Measurements from ENCODE around the gene TBC1D12. TPM values are rescaled to one million over a fixed set of nuclear protein-coding genes. Genes with fewer than 3 reads are reported as not detected.

The TBC1D12 gene
- total RNA-seq, 1 experiment from 2014 or later = 3.9 TPM

DNA sequence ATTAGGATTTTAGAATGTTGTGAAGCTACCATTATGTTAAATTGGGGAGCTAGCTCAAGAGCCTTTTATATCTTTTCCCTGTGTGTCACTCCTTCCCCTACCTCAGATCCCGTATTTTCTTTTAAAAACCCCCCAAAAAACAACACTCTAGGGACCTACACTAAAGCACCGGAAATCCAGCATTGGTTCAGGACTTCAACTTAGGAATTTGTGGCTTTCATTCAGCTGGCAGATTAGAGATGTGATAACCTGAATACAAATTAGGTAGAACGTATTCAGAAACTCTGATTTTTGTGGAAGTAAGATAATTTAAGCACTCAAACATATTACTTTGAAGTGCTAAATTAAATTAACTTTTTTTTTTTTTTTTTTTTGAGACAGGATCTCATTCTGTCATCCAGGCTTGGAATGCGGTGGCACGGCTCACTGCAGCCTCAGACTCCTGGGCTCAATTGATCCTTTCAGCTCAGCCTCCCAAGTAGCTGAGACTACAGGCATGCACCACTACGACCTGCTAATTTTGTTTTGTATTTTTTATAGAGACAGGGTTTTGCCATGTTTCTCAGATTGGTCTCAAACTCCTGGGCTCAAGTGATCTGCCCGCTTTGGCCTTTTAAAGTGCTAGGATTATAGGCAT lies 6.8 kb downstream of the TBC1D12 start:
- DNase-seq = no peak
- no peaks in the 10 kb centered on the region for H4K20me1 ChIP-seq (ENCODE audit: insufficient read depth)
- peaks cover 35% of the 10 kb centered on the region for H3K79me2 ChIP-seq (ENCODE audit: low read depth)
- H3K27me3 ChIP-seq (ENCODE audit: insufficient read depth, low read depth) = no peaks in the 10 kb centered on the region
- no peaks in the 10 kb centered on the region for H3K9me3 ChIP-seq (ENCODE audit: insufficient read depth, low read depth)
- ChIA-PET POLR2A (ENCODE audit: unreplicated experiment) (no interaction called here), CTCF (no interaction called here)
- no TSS peak for BruUV-seq (replicated peaks)
- H3K9me2 ChIP-seq (ENCODE audit: insufficient read depth) = no peaks in the 10 kb centered on the region
- intact Hi-C loops (cut with micrococcal nuclease; ENCODE audit: unreplicated experiment) = no loop called here
- no peak overlapping the region for H3K4me3 ChIP-seq
- H3F3A ChIP-seq (ENCODE audit: insufficient read depth, low read depth) = 0 out of 2 replicates have a peak, but pooled peaks cover 2% of the 10 kb centered on the region
- no peak overlapping the region for H3K27ac ChIP-seq
- H2AFZ ChIP-seq = no peak overlapping the region
- no peaks in the 10 kb centered on the region for H3K36me3 ChIP-seq (ENCODE audit: low read depth)
- H3K4me1 ChIP-seq (replicated peaks; ENCODE audit: insufficient read depth) = peaks cover 10% of the 10 kb centered on the region; the same call in 1 of the 2 replicates
- TF ChIP-seq, protein P1, sequence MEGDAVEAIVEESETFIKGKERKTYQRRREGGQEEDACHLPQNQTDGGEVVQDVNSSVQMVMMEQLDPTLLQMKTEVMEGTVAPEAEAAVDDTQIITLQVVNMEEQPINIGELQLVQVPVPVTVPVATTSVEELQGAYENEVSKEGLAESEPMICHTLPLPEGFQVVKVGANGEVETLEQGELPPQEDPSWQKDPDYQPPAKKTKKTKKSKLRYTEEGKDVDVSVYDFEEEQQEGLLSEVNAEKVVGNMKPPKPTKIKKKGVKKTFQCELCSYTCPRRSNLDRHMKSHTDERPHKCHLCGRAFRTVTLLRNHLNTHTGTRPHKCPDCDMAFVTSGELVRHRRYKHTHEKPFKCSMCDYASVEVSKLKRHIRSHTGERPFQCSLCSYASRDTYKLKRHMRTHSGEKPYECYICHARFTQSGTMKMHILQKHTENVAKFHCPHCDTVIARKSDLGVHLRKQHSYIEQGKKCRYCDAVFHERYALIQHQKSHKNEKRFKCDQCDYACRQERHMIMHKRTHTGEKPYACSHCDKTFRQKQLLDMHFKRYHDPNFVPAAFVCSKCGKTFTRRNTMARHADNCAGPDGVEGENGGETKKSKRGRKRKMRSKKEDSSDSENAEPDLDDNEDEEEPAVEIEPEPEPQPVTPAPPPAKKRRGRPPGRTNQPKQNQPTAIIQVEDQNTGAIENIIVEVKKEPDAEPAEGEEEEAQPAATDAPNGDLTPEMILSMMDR (conservative IDR thresholded peaks at IDR 0.05) = no peak
- no peak for TF ChIP-seq EZH2 (IDR thresholded peaks at IDR 0.05; ENCODE audit: low read depth)
- H3K4me2 ChIP-seq = no peak overlapping the region

DNA sequence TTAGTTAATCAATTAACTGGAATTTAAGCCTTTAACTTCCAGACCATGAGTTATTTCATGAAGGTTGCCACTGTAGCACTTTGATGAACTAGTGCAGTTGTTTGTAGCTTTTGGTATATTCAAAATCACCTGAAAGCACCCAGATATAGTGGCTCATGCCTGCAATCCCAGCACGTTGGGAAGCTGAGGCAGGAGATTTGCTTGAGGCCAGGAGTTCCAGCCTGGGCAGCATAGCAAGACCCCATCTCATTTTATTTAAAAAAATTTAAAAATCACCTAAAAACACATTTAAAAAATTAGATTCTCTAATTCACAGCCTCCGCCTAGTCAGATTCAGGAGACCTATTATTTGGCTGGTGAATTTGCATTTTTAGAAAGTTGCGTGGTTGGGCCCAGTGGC lies 9.0 kb downstream of the TBC1D12 start:
- BruUV-seq (replicated peaks) = no TSS peak
- H2AFZ ChIP-seq = no peak overlapping the region
- no peak for TF ChIP-seq EZH2 (IDR thresholded peaks at IDR 0.05; ENCODE audit: low read depth)
- TF ChIP-seq, protein P1 (conservative IDR thresholded peaks at IDR 0.05) = no peak
- POLR2A ChIA-PET (ENCODE audit: unreplicated experiment) = no interaction called here
- no peaks in the 10 kb centered on the region for H3K27me3 ChIP-seq (ENCODE audit: insufficient read depth, low read depth)
- no peaks in the 10 kb centered on the region for H3K9me3 ChIP-seq (ENCODE audit: insufficient read depth, low read depth)
- no peaks in the 10 kb centered on the region for H3K36me3 ChIP-seq (ENCODE audit: low read depth)
- H3K9me2 ChIP-seq (ENCODE audit: insufficient read depth) = no peaks in the 10 kb centered on the region
- no peak overlapping the region for H3K4me3 ChIP-seq
- intact Hi-C loops (cut with micrococcal nuclease; ENCODE audit: unreplicated experiment) = no loop called here
- H3K27ac ChIP-seq = no peak overlapping the region
- H3K4me1 ChIP-seq (replicated peaks; ENCODE audit: insufficient read depth) = no peaks in the 10 kb centered on the region
- no peak overlapping the region for H3K4me2 ChIP-seq
- no peaks in the 10 kb centered on the region for H3F3A ChIP-seq (ENCODE audit: insufficient read depth, low read depth)
- H4K20me1 ChIP-seq (ENCODE audit: insufficient read depth) = no peaks in the 10 kb centered on the region
- no peak for DNase-seq
- CTCF ChIA-PET = no interaction called here
- peaks cover 13% of the 10 kb centered on the region for H3K79me2 ChIP-seq (ENCODE audit: low read depth)

DNA sequence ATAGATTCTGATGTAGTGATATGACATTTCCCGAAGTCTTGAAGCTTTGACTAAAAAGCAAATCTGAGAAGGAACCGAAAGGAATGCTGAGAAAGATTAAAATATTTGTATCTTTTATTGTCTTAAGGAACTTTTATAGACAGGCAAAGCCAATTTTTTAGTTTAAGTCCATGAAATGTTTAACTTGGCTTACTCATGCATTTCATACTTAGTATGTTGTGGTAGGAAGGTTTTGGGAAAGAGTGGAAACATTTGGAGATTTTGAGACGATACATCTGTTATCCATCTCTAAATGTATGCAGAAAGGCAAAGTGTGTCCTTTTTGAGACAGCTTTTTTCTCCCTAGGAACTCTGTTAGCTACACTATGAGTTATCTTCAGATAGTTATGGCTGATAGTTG lies 10.1 kb downstream of the TBC1D12 start:
- Histone ChIP-seq H3K79me2 (ENCODE audit: low read depth) (peaks cover 6% of the 10 kb centered on the region; the same call in 1 of the 2 replicates), H3K9me3 (ENCODE audit: insufficient read depth, low read depth) (no peaks in the 10 kb centered on the region), H3F3A (ENCODE audit: insufficient read depth, low read depth) (no peaks in the 10 kb centered on the region), H3K4me3 (no peak overlapping the region), H3K27ac (no peak overlapping the region), H2AFZ (no peak overlapping the region), H3K36me3 (ENCODE audit: low read depth) (no peaks in the 10 kb centered on the region), H3K4me1 (replicated peaks; ENCODE audit: insufficient read depth) (no peaks in the 10 kb centered on the region), H4K20me1 (ENCODE audit: insufficient read depth) (no peaks in the 10 kb centered on the region), H3K9me2 (ENCODE audit: insufficient read depth) (no peaks in the 10 kb centered on the region), H3K27me3 (ENCODE audit: insufficient read depth, low read depth) (no peaks in the 10 kb centered on the region), H3K4me2 (no peak overlapping the region)
- BruUV-seq (replicated peaks) = no TSS peak
- TF ChIP-seq, protein P1 (conservative IDR thresholded peaks at IDR 0.05) = no peak
- TF ChIP-seq EZH2 (IDR thresholded peaks at IDR 0.05; ENCODE audit: low read depth) = no peak
- intact Hi-C loops (cut with micrococcal nuclease; ENCODE audit: unreplicated experiment) = no loop called here
- ChIA-PET POLR2A (ENCODE audit: unreplicated experiment) (interaction anchor here (0.7 kb wide), 1 partner anchor 66 kb away, joined by 3 read pairs; no protein-coding TSS in a partner anchor), CTCF (no interaction called here)
- no peak for DNase-seq

Measured in PC-9 (cell line).